ENCODE data around the gene S100A13. TPM values are rescaled to one million over a fixed set of nuclear protein-coding genes. Genes with fewer than 3 reads are reported as not detected.

The S100A13 gene
- total and polyA plus RNA-seq, 10 of the 15 experiments (the other 5 are each of a cell fraction or from before 2014, with no cell fraction given), result 5.7 to 30.9 (median 9.1) TPM

GRCh38 chr1:153569465-153569864, 57.8 kb downstream of the S100A13 start:
- ChIA-PET SMC1A (ENCODE audit: uncharacterized antibody, unreplicated experiment) (interaction anchor here (1.2 to 4.0 kb wide), 6 partner anchors 36 to 103 kb away, joined by 3 to 72 read pairs (median 6); partner anchors contain the start of genes CHTOP, S100A1, S100A14 and S100A6), RAD21 (ENCODE audit: unreplicated experiment) (interaction anchor here (4.1 to 5.2 kb wide), 3 partner anchors 36 to 59 kb away, joined by 59 to 74 read pairs (median 60); partner anchors contain the start of genes S100A14 and S100A6), POLR2A (interaction anchor here (0.6 kb wide), 1 partner anchor 106 kb away, joined by 4 read pairs; no protein-coding TSS in a partner anchor), CTCF (interaction anchor here (1.3 to 7.5 kb wide), 9 partner anchors 25 to 212 kb away, joined by 3 to 216 read pairs (median 7); partner anchors contain the start of genes CHTOP, S100A14, S100A6 and S100A9)
- no peak for FAIRE-seq
- BruUV-seq (replicated peaks), result no TSS peak
- no peak overlapping the region for H3K4me2 ChIP-seq (ENCODE audit: control insufficient read depth, insufficient read depth)
- no peak for ATAC-seq
- H3K36me3 ChIP-seq (ENCODE audit: control insufficient read depth in 2 of 2, insufficient read depth in 2 of 2, low read length in 1 of 2), result no peaks in the 10 kb centered on the region
- in situ Hi-C loops (cut with MboI) (no loop called here), intact Hi-C loops (cut with micrococcal nuclease; ENCODE audit: unreplicated experiment) (loop anchor here (2.0 to 5.0 kb wide), 3 partner anchors 37 to 217 kb away; no protein-coding TSS in a partner anchor)
- no peak overlapping the region for H3K27ac ChIP-seq (ENCODE audit: control insufficient read depth, insufficient read depth)
- no peak overlapping the region for H3K9ac ChIP-seq (ENCODE audit: control insufficient read depth, insufficient read depth, low read length)
- peaks cover 23% of the 10 kb centered on the region for H3K4me1 ChIP-seq (ENCODE audit: control insufficient read depth, insufficient read depth, low read length)
- H3K4me3 ChIP-seq, result no peak overlapping the region
- no peaks in the 10 kb centered on the region for H3K79me2 ChIP-seq (ENCODE audit: control insufficient read depth, insufficient read depth, low read length)
- H3K9me3 ChIP-seq (replicated peaks; ENCODE audit: control insufficient read depth, insufficient read depth, low read length), result no peaks in the 10 kb centered on the region
- no peak for DNase-seq (ENCODE audit: low read depth, low spot score)
- no peaks in the 10 kb centered on the region for H3K27me3 ChIP-seq (replicated peaks in 1 of 2; ENCODE audit: control insufficient read depth in 2 of 2, insufficient read depth in 2 of 2, low read length in 1 of 2)
- H2AFZ ChIP-seq (ENCODE audit: control insufficient read depth, low read depth, low read length), result no peak overlapping the region
- 21% methylated on average over 8 of the region's 8 CpGs for WGBS (ENCODE audit: insufficient coverage, insufficient replicate concordance, low lambda C conversion rate, missing lambda C conversion rate)
- no peaks in the 10 kb centered on the region for H4K20me1 ChIP-seq (ENCODE audit: control insufficient read depth, insufficient read depth)
- TF ChIP-seq, protein P1, sequence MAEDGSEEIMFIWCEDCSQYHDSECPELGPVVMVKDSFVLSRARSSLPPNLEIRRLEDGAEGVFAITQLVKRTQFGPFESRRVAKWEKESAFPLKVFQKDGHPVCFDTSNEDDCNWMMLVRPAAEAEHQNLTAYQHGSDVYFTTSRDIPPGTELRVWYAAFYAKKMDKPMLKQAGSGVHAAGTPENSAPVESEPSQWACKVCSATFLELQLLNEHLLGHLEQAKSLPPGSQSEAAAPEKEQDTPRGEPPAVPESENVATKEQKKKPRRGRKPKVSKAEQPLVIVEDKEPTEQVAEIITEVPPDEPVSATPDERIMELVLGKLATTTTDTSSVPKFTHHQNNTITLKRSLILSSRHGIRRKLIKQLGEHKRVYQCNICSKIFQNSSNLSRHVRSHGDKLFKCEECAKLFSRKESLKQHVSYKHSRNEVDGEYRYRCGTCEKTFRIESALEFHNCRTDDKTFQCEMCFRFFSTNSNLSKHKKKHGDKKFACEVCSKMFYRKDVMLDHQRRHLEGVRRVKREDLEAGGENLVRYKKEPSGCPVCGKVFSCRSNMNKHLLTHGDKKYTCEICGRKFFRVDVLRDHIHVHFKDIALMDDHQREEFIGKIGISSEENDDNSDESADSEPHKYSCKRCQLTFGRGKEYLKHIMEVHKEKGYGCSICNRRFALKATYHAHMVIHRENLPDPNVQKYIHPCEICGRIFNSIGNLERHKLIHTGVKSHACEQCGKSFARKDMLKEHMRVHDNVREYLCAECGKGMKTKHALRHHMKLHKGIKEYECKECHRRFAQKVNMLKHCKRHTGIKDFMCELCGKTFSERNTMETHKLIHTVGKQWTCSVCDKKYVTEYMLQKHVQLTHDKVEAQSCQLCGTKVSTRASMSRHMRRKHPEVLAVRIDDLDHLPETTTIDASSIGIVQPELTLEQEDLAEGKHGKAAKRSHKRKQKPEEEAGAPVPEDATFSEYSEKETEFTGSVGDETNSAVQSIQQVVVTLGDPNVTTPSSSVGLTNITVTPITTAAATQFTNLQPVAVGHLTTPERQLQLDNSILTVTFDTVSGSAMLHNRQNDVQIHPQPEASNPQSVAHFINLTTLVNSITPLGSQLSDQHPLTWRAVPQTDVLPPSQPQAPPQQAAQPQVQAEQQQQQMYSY (CRISPR knock-in tag; IDR thresholded peaks at IDR 0.05), result no peak
- TF ChIP-seq TAF1 (IDR thresholded peaks at IDR 0.05; ENCODE audit: borderline replicate concordance, low read depth, low read length) (no peak), EZH2 (IDR thresholded peaks at IDR 0.05; ENCODE audit: borderline replicate concordance, control insufficient read depth, low read depth, low read length) (no peak), MEF2A (IDR thresholded peaks at IDR 0.05; ENCODE audit: insufficient read depth, low read depth, low read length) (no peak), RCOR1 (conservative IDR thresholded peaks at IDR 0.05; ENCODE audit: low read depth, low read length) (no peak), NFYA (IDR thresholded peaks at IDR 0.05; ENCODE audit: borderline replicate concordance, low read depth, low read length) (no peak), DPF2 (IDR thresholded peaks at IDR 0.05) (no peak), YBX1 (IDR thresholded peaks at IDR 0.05) (no peak), STAT3 (IDR thresholded peaks at IDR 0.05; ENCODE audit: low read depth, low read length) (no peak)
- TF ChIP-seq, protein P2, sequence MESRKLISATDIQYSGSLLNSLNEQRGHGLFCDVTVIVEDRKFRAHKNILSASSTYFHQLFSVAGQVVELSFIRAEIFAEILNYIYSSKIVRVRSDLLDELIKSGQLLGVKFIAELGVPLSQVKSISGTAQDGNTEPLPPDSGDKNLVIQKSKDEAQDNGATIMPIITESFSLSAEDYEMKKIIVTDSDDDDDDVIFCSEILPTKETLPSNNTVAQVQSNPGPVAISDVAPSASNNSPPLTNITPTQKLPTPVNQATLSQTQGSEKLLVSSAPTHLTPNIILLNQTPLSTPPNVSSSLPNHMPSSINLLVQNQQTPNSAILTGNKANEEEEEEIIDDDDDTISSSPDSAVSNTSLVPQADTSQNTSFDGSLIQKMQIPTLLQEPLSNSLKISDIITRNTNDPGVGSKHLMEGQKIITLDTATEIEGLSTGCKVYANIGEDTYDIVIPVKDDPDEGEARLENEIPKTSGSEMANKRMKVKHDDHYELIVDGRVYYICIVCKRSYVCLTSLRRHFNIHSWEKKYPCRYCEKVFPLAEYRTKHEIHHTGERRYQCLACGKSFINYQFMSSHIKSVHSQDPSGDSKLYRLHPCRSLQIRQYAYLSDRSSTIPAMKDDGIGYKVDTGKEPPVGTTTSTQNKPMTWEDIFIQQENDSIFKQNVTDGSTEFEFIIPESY (IDR thresholded peaks at IDR 0.05), result no peak
- TF ChIP-seq, protein P3, sequence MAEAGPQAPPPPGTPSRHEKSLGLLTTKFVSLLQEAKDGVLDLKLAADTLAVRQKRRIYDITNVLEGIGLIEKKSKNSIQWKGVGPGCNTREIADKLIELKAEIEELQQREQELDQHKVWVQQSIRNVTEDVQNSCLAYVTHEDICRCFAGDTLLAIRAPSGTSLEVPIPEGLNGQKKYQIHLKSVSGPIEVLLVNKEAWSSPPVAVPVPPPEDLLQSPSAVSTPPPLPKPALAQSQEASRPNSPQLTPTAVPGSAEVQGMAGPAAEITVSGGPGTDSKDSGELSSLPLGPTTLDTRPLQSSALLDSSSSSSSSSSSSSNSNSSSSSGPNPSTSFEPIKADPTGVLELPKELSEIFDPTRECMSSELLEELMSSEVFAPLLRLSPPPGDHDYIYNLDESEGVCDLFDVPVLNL (IDR thresholded peaks at IDR 0.05; ENCODE audit: low read depth, low read length), result no peak
